Fibroblast of the aortic adventitia (primary cell): ENCODE measurements around the gene PNPLA6. TPM values are rescaled to one million over a fixed set of nuclear protein-coding genes. Genes with fewer than 3 reads are reported as not detected.
A peak's percentile ranks its signal among the peaks of the same experiment; 100 is the strongest.
"Not testable (repeated sequence)": the region's sequence is repeated elsewhere in the genome, so short reads cannot be mapped to it uniquely, and the experiment has no call there.

ENCODE experiments used
- DNase-seq: peaks from one replicate; pipeline ENCODE4 v3.0.0-alpha.2; 2010; ENCODE audit warnings: low read depth
- H3K4me3 ChIP-seq: 2 replicates; pipeline ENCODE4 v1.5.1; 2011; ENCODE audit warnings: low read depth, mild to moderate bottlenecking, control low read depth, low read length, moderate library complexity
- CTCF ChIP-seq: IDR thresholded peaks from 2 replicates; pipeline ENCODE4 v1.5.1; 2011; ENCODE audit warnings: mild to moderate bottlenecking, low read length, control low read depth, inconsistent platforms; ENCODE audit not compliant: insufficient read depth
- total RNA-seq: library from RNA; depleted of rRNA; stranded (reverse); fragments of >200 nt; gene quantifications from 2 replicates; pipeline ENCODE4 v1.2.3, GENCODE V29; 2012; ENCODE audit warnings: low replicate concordance

The PNPLA6 gene
- total RNA-seq, 1 donor = 67.8 TPM

- TF ChIP-seq CTCF = no peak
- peak; percentile 87 for DNase-seq
Observed at GRCh38 chr19:7533925-7534480, 1.5 kb upstream of the PNPLA6 start.

GRCh38 chr19:7534531-7535046, 928 bp upstream of the PNPLA6 start:
- H3K4me3 ChIP-seq = peak overlapping the region; percentile 99
- peak; percentile 82 for DNase-seq
- TF ChIP-seq CTCF = no peak

More at GRCh38 chr19:7533925-7534480, 1.5 kb upstream of the PNPLA6 start:
- peak overlapping the region; percentile 99 for H3K4me3 ChIP-seq

- no peak for TF ChIP-seq CTCF
- no peak for DNase-seq
- H3K4me3 ChIP-seq = peak overlapping the region; percentile 99
Observed at GRCh38 chr19:7535998-7536695, 630 bp downstream of the PNPLA6 start.

GRCh38 chr19:7538990-7539389, 3.5 kb downstream of the PNPLA6 start:
- DNase-seq, H3K4me3 ChIP-seq: not testable (repeated sequence)

GRCh38 chr19:7539827-7540425, 4.4 kb downstream of the PNPLA6 start:
- no peak for TF ChIP-seq CTCF
- no peak overlapping the region for H3K4me3 ChIP-seq
- no peak for DNase-seq

GRCh38 chr19:7540761-7541474, 5.4 kb downstream of the PNPLA6 start:
- DNase-seq = no peak
- no peak for TF ChIP-seq CTCF
- no peak overlapping the region for H3K4me3 ChIP-seq

GRCh38 chr19:7541475-7541824, 5.9 kb downstream of the PNPLA6 start:
- no peak overlapping the region for H3K4me3 ChIP-seq
- DNase-seq = no peak
- TF ChIP-seq CTCF = no peak
